Inferior parietal cortex (tissue), 1 donor: Measurements from ENCODE around the gene GPR153.
"Not testable (repeated sequence)": the region's sequence is repeated elsewhere in the genome, so short reads cannot be mapped to it uniquely, and the experiment has no call there.

ENCODE experiments used
- DNase-seq: peaks from one replicate; pipeline ENCODE4 v3.0.0-alpha.2; 2016; ENCODE audit errors: extremely low spot score

The GPR153 gene

DNA sequence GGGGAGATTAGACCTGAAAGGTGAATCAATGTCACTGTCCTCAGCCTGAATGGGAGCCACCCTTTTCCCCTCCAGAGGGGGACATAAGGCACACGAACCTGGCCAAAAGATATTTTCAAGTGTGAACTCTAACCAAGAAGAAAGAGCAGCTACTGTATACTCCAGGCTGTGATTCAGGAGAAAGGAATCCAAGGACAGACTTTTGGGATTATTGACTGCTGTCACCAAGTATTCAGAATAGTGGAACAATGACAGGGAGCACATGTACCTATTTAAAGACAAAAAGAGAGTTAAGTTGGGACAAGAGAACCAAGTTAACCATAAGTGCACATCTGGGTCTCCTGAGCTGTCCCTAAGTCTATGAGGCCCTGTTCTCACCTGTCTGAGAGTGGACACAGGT lies 27.5 kb downstream of the GPR153 start:
- no peak for DNase-seq

DNA sequence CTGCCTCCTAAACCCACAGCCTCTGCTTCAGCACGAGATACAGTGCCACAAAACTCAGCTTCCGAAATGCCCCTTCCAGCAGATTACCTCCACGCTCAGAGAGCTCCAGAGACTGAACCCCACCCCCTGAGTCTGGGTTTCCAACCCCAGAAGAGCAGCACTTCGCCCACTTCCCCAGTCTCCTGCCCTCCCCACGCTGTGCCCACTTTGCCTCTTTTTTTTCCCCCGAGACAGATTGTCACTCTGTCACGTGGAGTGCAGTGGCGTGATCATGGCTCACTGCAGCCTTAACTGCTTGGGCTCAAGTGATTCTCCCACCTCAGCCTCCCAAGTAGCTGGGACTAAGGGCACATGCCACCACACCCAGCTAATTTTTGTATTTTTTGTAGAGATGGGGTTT lies 35.2 kb downstream of the GPR153 start:
- DNase-seq = no peak

DNA sequence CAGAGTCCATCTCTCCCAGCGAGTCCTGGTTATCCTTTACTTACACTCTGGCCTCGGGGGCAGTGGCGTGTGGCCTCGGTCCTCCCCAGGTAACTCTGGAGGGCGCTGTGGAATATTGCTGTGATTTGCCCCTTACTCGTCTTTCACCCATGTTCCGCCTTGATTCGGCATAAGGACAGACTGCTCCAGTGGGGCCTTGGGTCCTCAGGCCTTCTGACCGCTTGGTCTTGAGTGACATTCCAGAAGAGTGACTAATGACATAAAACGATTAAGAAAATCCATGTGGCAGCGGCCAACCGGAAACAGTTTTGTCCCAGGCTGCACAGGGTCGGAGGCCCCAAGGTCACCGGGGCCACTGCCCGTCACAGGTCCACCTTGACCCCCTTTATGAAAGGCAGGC lies 36.2 kb downstream of the GPR153 start:
- DNase-seq = no peak

DNA sequence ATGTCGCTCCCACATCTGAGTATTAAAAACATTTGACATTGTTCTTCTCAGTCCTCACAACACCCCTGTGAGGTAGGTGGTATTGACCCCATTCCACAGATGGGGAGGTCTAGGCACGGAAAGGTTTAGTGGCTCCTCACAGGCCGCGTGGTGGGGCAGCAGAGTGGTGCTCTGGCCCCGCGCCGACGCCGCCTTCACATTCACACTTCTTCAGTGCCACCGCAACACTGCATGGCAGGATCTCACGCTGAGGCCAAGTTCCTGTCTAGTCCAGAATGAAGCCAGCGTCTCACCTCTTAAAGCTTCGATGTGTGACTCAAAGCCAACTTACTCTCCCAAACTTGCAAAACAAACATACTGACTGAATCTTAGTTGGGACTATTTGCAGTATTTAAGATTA lies 37.3 kb downstream of the GPR153 start:
- DNase-seq = no peak

DNA sequence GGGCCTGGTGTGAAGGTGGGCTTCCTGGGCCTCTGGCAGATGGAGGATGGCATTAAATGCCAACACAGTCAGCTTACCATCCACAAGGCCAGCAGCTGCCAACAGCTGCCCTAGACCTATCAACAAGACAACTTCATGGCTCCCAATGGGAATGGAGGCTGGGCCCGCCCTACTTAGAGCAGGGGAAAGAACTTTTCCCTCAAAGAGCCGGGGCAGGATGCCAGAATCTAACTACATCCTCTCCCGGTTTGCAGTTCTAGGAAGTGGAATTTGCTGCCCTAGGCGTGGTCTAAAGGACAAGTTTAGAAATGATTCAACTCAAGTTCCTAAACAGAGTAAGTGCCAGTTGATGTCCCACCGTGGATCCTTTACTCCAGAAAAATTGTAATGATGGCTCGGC lies 38.3 kb downstream of the GPR153 start:
- DNase-seq = no peak

DNA sequence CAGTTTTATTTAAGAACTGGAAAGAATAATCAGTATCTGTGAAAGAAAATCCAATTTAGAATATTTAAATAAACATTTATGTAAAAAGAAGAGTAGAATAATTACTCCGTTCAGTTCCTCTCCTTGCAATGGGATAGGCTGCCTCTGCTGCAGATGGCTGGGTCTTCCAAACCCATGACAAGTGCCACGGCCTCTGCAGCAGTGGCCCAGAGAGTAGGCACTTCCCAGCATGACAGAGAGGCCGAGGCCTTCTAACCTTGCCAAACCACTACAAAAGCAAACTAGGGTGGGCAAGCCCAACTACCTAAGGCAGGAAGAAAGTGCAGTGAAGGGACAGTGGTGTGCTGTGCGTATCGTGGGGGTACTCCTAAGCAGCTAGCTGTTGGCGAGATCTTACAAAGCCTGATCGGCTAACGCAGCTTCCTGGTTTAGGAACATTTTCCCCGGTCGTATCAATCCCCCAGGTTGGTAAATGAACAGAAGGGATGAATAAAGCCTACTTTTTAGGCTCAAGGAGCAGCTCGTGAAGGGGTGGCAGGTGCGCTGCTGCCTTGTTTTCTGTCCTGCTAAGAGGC lies 39.6 kb downstream of the GPR153 start:
- no peak for DNase-seq

DNA sequence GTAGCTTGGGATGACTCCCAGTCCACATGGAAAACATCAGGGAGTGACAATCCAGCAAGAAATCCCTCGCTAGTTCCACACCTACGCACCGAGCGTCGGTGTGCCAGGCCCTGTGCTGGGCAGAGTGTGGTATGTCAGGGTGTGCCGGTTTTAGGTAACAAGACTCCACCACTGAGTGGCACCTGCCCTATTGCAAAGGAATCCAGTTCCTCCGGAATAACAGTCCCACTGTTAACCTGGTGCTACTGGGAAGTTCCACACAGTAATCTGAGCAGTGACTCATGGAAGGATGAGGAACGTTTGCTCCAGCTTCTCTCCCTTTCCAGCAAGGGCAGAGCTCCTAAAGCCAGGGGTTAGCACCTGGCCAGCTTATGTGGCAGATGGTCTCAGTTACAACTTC lies 40.7 kb downstream of the GPR153 start:
- DNase-seq = no peak

DNA sequence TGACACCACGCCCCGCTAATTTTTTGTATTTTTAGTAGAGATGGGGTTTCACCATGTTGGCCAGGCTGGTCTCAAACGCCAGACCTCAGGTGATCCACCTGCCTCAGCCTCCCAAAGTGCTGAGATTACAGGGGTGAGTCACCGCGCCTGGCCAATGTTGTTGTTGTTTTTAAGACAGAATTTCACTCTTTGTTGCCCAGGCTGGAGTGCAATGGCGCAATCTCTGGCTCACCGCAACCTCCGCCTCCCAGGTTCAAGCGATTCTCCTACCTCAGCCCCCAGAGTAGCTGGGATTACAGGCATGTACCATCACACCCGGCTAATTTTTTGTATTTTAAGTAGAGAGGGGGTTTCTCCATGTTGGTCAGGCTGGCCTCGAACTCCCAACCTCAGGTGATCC lies 41.3 kb downstream of the GPR153 start:
- not testable (repeated sequence) for DNase-seq

DNA sequence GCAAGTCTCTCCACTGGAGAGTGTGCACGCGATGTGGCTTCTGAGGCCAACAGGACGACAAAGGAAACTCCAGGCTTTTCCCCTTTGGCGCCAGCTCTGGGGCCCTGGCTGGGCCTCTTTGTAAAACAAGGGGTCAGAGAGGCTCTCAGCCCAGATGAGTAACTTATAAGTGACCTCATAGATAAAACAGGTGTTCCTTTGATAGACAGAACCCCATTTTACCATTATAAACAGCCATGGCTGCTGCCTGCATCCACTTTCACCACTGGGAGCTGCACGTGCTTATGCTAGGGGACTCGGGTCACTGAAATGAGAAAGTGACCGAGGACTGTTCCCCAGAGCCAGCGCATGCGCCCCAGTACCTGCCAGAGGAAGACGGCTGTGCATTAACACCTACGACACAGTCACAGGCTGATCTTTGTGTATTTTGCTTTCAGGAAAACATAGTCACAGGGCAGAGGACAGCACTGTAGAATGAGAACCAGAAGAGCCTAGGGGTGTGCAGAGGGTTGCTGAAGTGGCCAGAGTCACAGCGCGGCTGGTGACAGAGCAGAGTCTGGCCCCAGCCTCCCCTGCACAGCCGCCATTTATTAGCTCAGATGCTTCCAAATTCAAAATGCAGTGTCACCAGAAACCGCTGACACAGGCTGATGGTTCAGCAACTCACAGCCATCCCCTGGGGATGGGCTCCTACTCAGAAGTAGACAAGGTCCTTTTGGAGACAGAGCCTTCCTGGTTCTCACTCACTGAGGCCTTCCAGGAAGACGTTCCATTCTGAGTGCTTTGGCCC lies 42.3 kb downstream of the GPR153 start:
- no peak for DNase-seq

DNA sequence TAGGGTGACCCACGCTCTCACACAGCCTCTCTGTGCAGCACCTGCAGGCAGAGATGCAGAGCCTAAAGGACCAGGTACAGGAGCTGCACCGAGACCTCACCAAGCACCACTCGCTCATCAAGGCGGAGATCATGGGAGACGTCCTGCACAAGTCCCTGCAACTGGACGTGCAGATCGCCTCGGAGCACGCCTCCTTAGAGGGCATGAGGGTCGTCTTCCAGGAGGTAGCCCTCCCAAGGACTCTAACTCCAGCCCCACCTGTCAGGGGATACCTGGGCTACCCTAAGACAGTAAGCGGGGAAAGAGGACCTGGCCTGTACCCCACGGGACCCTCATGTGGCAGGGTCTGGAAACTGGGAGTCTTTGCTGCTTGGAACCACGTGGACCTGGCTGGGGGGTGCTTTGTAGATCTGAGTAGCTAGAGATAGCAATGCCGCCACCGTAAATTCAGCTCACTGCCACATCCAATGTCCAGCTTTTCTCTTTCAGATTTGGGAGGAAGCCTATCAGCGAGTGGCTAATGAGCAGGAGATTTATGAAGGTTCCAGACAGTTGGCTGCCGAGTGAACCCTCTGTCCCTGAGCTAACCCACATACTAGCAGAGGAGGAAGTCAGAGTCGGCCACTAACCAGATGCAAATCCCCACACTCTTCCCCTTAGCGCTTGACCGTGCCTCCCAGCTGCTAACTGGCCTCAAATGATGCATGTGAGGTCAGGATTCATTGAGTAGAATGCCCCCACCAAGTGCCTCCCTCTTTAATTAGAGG lies 48.5 kb downstream of the GPR153 start:
- DNase-seq = no peak

DNA sequence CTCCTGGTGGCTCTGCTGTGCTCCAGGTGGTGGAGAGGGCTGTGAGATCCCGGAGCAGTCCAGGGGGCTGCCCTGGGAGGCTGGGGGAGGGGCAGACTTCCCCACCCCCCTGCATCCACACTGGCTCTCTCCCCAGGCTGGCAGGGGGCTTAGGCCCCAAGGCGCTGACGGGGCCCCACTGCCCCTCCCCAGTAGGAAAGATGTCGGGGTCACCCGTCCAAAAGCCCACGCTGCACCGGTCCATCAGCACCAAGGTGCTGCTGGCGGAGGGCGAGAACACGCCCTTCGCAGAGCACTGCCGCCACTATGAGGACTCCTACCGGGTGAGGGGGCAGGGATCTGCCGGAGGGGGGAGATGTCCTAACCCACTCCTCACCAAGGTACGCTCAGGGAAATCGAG lies 49.2 kb downstream of the GPR153 start:
- DNase-seq = no peak

DNA sequence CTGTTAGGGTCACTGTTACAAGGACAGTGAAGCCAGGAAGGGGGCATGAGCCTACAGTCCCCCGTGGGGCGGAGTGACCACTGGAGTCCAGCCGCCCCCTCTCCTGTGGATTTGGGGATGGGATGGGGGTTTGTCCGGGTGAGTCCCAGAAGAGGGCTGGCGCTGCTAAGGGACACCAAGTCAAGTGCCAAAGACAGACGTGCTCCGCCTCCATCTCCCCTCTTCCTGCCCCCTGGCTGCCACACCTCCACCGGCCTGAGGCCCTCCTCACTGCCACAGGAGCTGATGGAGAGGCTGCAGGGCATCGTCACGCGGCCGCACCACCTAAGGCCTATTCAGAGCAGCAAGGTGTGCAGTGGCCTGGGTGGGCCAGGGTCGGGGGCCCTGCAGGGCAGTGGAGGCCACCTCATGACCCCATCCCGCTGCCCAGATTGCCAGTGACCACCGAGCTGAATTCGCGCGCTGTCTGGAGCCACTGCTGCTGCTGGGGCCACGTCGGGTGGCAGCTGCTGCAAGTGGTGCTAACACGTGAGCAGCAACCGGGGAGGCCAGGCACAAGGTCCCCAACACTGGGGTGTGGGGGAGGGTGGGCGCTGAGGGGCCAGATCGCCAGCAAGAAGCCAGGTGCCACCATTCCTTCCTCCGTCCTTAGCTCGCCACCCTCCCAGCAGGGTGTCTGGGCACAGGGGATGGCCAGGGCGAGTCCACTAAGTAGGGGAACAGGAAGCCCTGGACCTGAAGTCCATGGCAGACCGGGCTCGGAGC lies 50.1 kb downstream of the GPR153 start:
- no peak for DNase-seq

DNA sequence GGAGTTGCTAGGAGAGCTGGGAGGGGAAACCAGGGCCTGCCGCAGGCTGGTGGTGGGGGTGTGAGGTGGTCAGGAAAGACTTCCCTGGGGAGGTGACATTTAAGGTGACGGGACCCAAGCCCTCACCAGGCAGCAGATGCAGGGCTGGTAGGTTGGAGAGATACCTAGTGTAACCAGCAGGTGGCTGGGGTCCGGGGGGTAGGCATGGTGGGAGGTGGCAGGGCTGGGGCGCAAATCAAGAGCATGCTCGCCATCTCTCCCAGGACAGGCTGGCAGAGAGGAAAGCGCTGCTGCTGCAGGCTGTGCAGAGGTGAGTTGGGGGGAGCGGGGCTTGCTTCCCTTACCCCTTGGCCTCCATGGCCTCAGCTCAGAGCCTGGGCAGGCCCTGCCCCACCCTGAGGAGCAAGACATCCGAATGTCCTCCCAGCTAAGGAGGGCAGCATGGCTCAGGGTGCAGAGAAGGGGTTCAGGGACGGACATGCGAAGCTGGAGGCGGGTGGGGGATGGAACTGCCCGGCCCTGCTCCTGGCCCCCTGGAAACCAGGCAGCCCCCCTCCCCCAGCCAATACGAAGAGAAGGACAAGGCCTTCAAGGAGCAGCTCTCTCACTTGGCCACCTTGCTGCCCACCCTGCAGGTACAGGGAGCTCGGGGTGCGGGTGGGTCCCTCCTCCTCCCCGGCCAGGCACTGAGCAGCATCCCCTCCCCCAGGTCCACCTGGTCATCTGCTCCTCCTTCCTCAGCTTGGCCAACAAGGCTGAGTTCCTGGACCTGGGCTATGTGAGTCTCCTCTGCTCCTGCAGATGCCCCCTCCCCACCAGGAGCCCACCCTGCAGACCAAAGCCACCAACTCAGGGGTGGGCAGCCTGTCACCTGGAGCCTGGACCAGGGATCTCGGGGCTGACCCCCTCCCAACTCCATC lies 51.0 kb downstream of the GPR153 start:
- DNase-seq = no peak

DNA sequence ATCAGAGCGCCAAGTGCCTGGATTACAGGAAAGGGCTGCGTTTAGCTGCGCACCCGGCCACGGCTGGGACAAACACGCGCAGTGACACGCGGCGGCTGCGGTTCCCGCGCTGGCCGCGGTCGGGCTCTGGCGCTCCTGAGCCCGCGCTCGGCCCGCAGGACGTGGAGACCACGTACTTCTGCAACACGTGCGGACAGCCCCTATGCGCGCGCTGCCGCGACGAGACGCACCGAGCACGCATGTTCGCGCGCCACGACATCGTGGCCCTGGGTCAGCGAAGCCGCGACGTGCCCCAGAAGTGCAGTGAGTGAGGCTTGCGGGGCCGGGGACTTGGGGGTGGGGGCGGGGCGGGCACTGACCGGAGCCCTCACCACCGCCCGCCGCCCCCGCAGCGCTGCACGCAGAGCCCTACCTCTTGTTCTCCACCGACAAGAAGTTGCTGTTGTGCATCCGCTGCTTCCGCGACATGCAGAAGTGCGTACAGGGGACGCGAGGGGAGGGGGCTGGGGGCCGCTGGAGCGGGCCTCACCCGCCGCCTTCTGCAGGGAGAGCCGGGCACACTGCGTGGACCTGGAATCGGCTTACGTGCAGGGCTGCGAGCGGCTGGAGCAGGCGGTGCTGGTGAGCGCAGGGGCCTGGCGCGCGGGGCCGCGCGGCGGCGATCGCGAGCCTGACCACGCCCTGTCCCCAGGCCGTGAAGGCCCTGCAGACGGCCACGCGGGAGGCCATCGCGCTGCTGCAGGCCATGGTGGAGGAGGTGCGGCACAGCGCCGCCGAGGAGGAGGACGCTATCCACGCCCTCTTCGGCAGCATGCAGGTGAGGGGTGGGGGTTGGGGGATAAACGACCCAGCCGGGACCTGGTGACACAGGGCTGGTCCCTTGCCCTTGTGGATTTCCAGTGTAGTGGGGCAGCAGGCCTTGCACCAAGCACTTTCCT lies 51.9 kb downstream of the GPR153 start:
- no peak for DNase-seq

DNA sequence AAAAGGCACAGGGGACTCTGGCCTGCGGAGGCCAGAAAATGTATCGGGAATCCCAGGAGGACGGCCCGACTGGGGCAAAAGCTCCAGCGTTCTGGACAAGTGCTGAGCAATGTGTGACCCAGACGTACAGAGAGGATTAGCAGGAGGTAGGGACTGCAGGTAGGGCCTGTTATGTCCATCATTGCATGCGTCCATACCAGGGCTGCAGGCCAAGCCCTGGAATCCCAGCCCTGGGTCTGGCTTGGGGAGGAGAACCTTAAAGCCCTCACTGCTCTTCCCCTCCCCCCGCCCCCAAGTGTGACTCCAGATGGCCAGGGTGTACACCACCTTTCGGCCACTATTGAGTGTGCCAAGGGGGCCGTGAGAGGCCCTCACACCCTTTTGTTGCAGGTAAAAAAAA lies 53.0 kb downstream of the GPR153 start:
- no peak for DNase-seq

DNA sequence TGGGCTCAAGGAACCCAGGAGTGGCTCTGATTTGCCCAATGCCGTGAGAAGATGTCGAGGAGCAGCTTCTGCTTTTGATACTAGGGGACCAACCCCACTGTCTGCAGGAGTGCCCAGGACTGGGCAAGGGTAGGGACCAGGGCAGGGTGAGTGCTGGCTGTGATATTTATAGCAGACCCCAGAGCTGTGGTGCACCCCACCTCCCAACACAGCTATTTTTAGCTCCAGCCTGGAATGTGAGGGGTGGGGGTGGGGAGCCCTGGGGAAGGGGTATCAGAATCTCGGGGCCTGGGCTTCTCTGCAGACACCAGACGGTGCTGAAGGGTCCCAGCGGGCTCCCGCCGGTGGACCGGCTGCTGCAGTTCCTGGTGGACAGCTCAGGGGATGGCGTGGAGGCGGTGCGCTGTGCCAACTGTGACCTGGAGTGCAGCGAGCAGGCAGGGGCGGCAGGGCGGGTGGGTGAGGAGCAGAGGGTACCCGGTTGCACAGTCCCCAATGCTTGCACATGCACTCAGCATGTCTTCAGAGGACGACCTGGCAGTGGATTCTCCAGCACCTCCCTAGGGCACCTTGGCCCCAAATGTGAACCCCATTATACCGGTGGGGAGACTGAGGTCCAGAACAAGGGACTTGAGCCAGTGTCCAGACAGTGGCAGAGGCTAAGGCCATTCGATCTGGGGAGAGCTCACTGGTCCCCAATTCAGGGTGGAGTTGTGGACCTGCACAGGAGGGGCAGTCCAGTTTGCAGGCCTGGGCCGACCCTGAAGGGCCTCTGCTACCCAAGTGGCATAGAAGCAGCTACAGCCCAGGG lies 53.6 kb downstream of the GPR153 start:
- DNase-seq = no peak

DNA sequence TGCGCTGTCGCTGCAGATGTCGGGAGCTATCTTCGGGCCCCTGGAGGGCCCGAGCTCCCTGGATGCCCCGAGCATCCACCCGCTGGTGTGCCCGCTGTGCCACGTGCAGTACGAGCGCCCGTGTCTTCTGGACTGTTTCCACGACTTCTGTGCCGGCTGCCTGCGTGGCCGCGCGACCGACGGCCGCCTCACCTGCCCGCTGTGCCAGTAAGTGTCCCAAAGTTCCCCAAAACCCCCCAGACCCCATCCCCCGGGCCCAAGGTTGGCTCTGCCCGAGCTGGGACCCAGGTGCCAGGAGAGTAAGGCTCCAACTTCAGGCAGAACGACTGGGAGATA lies 54.4 kb downstream of the GPR153 start:
- no peak for DNase-seq

DNA sequence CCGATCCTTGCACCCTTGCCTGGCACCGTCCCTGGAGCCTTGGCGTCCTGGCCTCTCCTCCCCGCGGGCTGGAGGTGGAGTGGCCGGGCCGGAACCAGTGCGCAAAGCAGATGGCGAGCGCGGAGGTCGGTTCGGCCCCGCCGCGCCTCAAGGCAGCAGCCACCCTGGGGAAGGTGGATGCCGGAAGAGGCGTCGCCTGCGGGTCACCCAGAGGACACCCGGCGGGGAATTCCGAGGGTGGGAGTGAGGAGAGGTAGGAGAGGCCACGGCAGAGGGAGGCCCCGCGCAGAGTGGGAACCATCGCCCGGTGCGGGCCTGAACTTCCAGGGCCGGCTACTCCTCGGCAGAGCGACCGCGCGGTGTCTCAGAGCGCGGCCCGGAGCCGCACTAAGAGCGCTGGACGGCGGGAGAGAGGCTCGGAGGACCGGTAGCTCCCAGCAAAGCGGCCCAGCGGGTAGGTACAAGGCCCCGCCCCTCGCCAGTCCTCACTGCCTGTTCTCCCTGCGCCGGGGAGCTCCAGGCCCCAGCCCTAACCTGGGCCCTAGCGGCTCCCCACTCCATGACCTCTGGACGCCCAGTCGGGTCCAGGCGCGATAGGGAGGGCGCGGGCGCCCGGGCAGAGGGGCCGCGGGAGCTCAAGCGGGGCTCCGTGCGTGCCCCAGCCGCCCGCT lies 54.9 kb downstream of the GPR153 start, which contains the start of gene RNF207:
Gene RNF207, plus strand, starts transcription at position 271 of the 671 bp plus-strand sequence. CDS start 417 bp downstream, outside the sequence.
- no peak for DNase-seq

DNA sequence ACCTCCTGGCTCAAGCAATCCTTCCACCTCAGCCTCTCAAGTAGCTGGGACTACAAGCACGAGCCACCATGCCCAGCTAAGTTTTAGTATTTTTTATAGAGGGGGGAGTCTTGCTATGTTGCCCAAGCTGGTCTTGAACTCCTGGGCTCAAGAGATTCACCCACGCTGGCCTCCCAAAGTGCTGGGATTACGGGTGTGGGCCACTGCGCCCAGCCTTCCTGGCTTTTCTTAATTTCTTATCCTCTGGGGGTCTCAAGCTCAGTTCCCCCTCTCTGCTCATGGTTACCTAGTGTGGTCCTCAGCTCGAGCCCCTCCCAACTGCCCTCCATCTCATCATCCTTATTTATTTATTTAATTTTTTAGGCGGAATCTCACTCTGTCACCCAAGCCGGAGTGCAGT lies 58.6 kb downstream of the GPR153 start:
- no peak for DNase-seq
